SW 1271 (cell line): ENCODE measurements around the gene KCNG2.

ENCODE experiments used
- DNase-seq, 2 experiments: peaks; one replicate each; lab custom pipeline; 2025; lab: John Stamatoyannopoulos, UW

The KCNG2 gene

DNA sequence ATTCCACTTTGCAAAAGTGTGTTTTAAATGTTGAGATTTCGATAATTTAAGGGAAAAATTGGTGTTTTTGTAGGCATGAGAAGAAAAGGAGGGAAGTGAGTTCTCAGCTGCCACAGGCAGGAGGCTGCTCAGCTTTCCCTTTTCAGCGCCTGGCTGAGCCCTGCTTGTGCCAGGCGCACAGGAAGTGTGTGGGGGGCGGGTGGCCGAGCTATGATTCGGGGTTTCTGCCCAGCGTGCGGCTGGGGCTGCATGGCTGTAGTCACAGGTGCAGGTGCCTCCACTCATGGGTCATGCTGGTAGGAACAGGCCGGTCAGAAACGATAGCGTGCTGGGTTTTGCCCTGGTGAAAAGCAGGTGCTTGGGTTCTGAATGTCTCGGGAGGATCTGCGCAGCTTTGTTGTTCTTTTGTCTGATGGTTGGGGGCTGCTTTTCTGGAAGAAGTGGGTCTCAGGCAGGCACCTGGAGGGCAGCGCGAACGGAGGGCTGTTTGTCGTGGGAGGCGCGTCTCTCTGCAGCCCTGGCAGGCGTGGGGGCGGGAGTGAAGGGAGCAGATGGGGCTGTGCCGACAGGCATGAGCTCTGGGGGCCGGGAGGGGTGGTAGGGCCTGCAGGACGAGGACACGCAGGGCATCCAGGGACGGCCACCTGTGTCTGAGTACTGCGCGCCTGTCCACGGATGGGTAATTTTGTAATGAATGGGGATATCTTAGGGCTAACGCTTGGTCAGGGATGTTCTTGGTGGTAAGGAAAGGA lies 2.1 kb downstream of the KCNG2 start:
- DNase-seq, result no peak

DNA sequence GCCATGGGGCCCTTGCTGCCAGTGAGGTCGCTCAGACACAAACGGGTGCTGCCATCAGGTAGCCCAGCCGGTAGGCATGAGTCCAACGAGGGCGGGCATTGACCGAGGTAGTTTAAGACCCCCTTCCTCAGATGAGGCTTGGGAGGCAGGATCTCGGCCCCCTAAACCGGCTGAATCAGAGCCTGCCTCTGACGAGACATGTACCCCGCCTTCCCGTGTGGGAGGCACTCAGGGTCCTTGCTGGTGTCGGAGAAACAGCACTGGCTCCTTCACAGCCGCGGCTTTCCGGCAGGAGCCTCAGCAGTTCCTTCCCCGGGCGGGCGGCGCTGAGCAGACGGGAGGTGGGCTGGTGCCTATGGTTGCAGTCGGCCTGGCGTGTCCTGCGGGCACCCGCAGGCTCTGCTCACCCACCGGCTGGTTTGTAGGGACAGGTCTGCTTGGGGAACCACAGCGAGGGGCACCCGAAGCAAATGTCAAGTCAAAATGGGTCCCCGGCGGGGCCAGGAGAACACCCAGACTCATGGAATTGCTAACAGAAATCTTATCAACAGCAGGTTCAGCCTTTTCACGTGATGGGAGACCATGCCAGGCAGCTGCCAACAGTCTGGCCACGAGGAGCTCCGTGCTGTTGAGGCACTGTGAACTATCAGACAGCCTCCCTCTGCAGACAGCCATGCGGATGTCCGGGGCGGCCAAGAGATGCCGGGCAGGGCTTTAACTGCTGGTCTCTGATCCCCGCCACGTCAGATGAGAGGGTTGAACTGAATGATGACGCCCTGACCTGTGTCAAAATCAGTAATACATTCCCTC lies 2.8 kb downstream of the KCNG2 start:
- DNase-seq, result no peak

DNA sequence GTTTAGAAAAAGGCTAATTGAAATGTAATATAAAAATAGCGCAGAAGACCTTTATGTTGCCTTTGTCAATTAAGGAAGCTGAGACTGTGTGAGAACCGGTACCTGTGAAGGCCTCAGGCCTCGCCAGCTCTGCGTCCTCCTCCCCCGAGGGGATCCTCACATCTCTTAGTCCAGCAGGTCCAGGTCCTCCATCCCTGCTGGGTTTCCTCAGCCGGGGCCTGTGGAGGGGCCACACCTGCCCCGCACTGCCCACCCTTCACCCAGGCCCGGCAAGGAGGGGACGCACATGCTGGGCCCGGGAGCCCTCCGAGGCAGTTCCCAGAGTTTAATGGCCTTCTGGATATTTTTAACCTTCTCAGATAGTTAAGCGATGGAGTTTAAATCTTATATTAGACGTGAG lies 3.5 kb downstream of the KCNG2 start:
- DNase-seq, result no peak

GRCh38 chr18:79801641-79802040 lies 3.9 kb downstream of the KCNG2 start:
- no peak for DNase-seq

- DNase-seq, result no peak
Measured at GRCh38 chr18:79802298-79802697, 4.6 kb downstream of the KCNG2 start.

DNA sequence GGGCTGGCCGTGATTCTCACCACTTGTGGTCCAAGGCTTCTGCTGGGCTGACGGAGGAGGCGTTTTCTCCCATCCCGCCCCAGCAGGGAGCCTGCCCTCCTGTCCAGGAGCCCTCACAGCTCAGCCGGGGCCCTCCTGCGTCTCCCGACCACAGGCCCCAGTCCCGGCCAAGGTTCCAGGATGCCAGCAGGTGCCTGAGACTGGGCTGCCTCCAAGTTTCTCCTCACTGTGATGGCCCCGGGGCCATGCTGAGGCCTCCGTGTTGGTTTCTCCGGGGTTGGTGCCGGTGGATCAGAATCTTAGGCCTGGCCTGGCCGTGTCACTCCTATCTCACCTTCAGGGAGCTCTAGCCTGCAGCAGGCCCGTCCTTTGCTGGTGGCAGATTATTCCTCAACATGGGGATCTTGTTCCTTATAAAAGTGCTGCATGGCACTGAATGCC lies 5.9 kb downstream of the KCNG2 start:
- no peak for DNase-seq

- no peak for DNase-seq
Measured at GRCh38 chr18:79804130-79804787, 6.5 kb downstream of the KCNG2 start.

GRCh38 chr18:79805211-79805887 lies 7.6 kb downstream of the KCNG2 start:
- no peak for DNase-seq

GRCh38 chr18:79805926-79806487 lies 8.3 kb downstream of the KCNG2 start:
- DNase-seq, result no peak

GRCh38 chr18:79806976-79807841 lies 9.5 kb downstream of the KCNG2 start:
- no peak for DNase-seq

DNA sequence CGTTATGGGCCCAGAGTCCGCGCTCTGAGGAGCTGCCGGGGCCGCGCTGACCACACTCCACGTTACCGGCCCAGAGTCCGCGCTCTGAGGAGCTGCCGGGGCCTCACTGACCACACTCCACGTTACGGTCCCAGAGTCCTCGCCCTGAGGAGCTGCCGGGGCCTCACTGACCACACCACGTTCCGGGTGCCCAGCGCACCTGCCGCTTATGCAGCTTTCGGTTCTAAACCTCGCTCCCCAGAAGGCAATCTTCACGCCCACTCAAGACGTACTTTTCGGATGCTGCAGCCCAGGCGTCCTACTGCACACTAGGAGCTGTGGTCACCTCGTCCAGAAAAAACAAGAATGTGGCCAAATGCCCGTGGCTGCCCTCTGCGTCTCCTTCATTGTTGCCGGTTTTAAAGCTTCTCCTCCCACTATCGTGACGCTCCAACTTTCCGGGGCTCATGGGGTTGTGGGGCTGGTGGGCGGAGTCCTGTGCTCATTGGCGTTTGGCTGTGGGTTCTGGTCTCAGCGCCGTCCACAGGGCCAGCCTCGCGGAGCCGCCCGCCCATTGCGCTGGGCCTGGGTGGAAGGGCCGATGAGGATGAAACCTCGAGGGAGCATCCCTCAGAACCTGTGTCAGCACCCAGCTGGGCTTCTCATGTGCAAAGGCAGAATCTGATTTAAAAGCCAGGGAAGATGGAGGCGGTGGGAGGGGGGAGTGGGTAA lies 11.9 kb downstream of the KCNG2 start:
- DNase-seq, result no peak

- no peak for DNase-seq
Measured at GRCh38 chr18:79812052-79812451, 14.3 kb downstream of the KCNG2 start.

DNA sequence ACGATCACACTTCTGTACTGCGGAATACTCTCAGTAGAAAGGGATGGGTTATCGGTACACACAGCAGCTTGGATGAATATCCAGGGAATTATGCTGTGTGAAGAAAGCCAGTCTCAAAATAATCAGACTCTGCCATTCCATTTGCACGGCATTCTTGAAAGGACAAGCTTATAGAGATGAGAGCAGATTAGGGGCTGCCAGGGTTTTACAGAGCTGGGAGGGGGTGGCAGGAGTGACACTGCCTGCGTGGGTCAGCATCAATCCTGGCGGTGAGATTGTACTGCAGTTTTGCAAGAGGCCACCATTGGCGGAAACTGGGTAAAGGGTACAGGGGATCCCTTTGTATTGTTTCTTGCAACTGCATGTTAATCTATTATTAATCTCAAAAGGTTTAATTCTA lies 16.6 kb downstream of the KCNG2 start:
- no peak for DNase-seq

DNA sequence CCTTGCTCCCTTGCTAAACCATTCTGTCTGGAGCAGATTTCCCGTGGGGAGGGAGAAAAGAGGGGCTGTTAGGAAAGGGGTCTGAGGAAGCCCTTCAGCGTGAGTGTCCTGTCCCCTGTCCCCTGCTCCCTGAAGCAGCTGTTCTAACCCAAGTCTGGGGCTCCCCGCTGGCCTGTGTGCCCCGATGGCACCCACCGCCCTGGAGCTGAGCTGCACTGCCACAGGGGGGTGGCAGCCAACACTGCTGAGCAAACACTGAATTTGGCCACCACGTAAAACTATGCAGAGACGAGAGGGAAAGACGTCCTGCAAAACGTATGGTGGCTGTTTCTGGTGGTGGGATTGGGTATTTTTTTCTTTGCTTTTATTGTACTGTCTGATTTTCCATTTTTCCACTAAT lies 17.9 kb downstream of the KCNG2 start:
- no peak for DNase-seq

DNA sequence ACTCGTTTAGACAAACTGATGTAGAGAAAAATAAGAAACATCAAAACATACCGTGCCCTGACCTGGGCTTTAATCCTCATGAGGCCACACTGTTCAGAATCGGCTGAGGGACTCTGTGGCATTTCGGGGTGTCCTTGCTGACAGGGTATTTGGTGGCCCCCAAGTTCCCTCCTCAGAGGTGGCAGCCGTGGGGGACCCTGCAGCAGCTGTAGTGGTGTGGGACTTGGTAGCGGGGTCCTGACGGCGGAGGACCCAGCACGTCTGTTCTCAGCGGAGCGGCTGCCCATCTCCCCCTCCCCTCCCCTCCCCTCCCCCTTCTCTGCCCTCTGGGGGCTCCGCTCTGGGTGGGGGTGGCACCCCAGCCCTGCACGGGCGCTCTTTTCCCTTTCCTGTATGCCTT lies 18.4 kb downstream of the KCNG2 start:
- DNase-seq, result no peak

- no peak for DNase-seq
Measured at GRCh38 chr18:79816981-79817606, 19.4 kb downstream of the KCNG2 start.

DNA sequence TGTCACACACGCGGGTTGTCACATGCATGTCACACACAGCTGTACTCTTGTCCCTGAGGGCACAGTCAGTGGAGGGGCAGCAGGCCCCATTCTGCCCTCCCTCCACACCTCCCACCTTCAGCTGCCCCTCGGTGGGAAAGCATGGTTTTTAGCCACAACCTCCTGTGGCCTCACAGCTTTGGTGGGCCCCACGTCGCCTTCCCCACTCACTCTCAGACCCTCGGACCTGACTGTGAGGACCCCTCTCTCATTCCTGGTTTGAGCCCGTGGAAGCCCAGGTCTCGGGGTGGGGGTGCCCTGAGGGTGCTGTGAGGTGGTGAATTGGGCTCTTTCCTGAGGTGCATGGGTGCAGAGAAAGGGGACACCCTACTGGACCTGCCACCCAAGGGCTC lies 19.9 kb downstream of the KCNG2 start:
- no peak for DNase-seq

DNA sequence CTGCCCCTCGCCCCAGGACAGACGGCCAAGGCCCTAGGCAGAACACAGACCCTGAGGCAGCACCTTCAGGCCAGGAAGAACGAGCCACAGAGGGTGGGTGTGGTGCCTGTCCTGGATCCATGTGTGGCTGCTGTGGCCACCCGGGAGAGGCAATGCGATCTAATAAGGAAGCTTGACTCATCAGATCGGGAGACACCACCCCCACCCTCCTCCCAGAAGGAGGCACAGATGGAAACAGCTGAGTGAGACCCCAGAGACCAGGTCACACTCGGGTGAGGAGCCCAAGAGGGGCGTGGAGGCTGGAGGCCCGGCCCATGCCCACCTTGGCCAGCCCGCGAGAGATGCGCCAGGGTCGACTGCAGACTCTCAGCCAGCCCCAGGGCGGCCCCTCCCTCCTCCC lies 20.3 kb downstream of the KCNG2 start:
- no peak for DNase-seq

DNA sequence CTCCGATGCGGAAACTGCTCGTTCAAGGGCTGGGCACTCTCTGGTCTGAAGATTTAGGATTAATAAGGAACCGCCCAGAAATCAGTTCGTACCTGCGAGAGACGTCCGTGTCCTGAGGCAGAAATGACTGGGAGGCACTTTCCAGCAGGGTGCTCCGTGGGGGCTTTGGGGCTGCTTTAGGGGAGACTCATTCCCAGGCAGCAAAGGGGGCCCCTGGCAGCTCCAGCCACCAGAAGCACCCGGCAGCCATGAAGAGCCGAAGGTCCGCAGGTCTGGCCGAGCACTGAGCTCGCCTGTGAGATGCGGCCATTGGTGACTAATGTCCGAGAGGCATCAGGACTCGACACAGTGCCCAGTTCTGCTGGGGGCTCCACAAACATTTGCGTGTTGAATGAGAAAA lies 20.9 kb downstream of the KCNG2 start:
- no peak for DNase-seq
